Liver (tissue), 9 donors: ENCODE data around the gene ARID3C. TPM values are rescaled to one million over a fixed set of nuclear protein-coding genes. Genes with fewer than 3 reads are reported as not detected.
A peak's percentile ranks its signal among the peaks of the same experiment; 100 is the strongest.

Experiments used
- DNase-seq: peaks from one replicate; pipeline ENCODE4 v3.0.0-alpha.2; 2017; ENCODE audit warnings: low spot score
- H3K27ac ChIP-seq, 2 donors: one replicate each; pipeline ENCODE4 v1.7.0; 2013; ENCODE audit warnings: inconsistent platforms in 2 of 2, low read length in 2 of 2, control low read depth in 1 of 2, low read depth in 1 of 2, mild to moderate bottlenecking in 1 of 2
- H3K27me3 ChIP-seq, 4 donors: one replicate each; pipeline versions ENCODE4 v1.6.1 to v1.7.0; 2013; ENCODE audit warnings: low read length in 3 of 4, inconsistent platforms in 1 of 4, mild to moderate bottlenecking in 1 of 4, moderate library complexity in 1 of 4; ENCODE audit not compliant: control insufficient read depth in 4 of 4, insufficient read depth in 4 of 4
- H3K36me3 ChIP-seq, 4 donors: one replicate each; pipeline versions ENCODE4 v1.6.1 to v1.7.0; 2013; ENCODE audit warnings: low read length in 3 of 4, mild to moderate bottlenecking in 3 of 4, low read depth in 1 of 4, moderate library complexity in 1 of 4; ENCODE audit not compliant: control insufficient read depth in 4 of 4, insufficient read depth in 3 of 4
- H3K4me1 ChIP-seq, 4 donors: one replicate each; pipeline versions ENCODE4 v1.6.1 to v1.7.0; 2013; ENCODE audit warnings: low read length in 3 of 4, mild to moderate bottlenecking in 3 of 4, moderate library complexity in 1 of 4; ENCODE audit not compliant: control insufficient read depth in 4 of 4, insufficient read depth in 4 of 4
- H3K4me3 ChIP-seq, 3 donors: one replicate each; pipeline versions ENCODE4 v1.6.1 to v1.7.0; 2013; ENCODE audit warnings: low read length in 3 of 3, control low read depth in 1 of 3, low read depth in 1 of 3, mild to moderate bottlenecking in 1 of 3
- H3K9ac ChIP-seq, 2 donors: one replicate each; pipeline ENCODE4 v1.7.0; 2013; ENCODE audit warnings: low read length in 2 of 2, mild to moderate bottlenecking in 2 of 2, moderate library complexity in 2 of 2, control low read depth in 1 of 2, low read depth in 1 of 2
- H3K9me3 ChIP-seq, 4 donors: one replicate each; pipeline versions ENCODE4 v1.6.1 to v1.7.0; 2013; ENCODE audit warnings: low read length in 3 of 4; ENCODE audit not compliant: control insufficient read depth in 4 of 4
- ATF3 ChIP-seq: IDR thresholded peaks from 2 replicates; pipeline ENCODE4 v1.6.1; 2016; ENCODE audit warnings: antibody characterized with exemption
- EGR1 ChIP-seq, 2 donors: IDR thresholded peaks; 2 replicates each; pipeline ENCODE4 v1.6.1; 2016 to 2018; ENCODE audit warnings: antibody characterized with exemption in 2 of 2, low read depth in 2 of 2
- FOXA1 ChIP-seq: IDR thresholded peaks from 2 replicates; pipeline ENCODE4 v1.6.1; 2016; ENCODE audit warnings: antibody characterized with exemption
- FOXA2 ChIP-seq: IDR thresholded peaks from 2 replicates; pipeline ENCODE4 v1.6.1; 2016; ENCODE audit warnings: antibody characterized with exemption
- GABPA ChIP-seq, 2 donors: IDR thresholded peaks in 1 of 2; conservative IDR thresholded peaks in 1 of 2; 2 replicates each; pipeline ENCODE4 v1.6.1; 2016; ENCODE audit warnings: antibody characterized with exemption in 2 of 2, mild to moderate bottlenecking in 1 of 2, moderate library complexity in 1 of 2
- HNF4A ChIP-seq, 2 donors: conservative IDR thresholded peaks; 2 replicates each; pipeline ENCODE4 v1.6.1; 2016; ENCODE audit warnings: antibody characterized with exemption in 2 of 2, mild to moderate bottlenecking in 2 of 2
- HNF4G ChIP-seq: IDR thresholded peaks from 2 replicates; pipeline ENCODE4 v1.6.1; 2016; ENCODE audit warnings: antibody characterized with exemption
- JUND ChIP-seq, 2 donors: IDR thresholded peaks; 2 replicates each; pipeline ENCODE4 v1.6.1; 2016; ENCODE audit warnings: antibody characterized with exemption in 2 of 2
- NR2F2 ChIP-seq: IDR thresholded peaks from 2 replicates; pipeline ENCODE4 v1.6.1; 2016; ENCODE audit warnings: antibody characterized with exemption
- RAD21 ChIP-seq, 2 donors: IDR thresholded peaks; 2 replicates each; pipeline ENCODE4 v1.6.1; 2016; ENCODE audit warnings: antibody characterized with exemption in 2 of 2, mild to moderate bottlenecking in 2 of 2
- RXRA ChIP-seq, 2 donors: IDR thresholded peaks; 2 replicates each; pipeline ENCODE4 v1.6.1; 2017 to 2018; ENCODE audit warnings: antibody characterized with exemption in 2 of 2, mild to moderate bottlenecking in 1 of 2
- SP1 ChIP-seq: IDR thresholded peaks from 2 replicates; pipeline ENCODE4 v1.6.1; 2018; ENCODE audit warnings: antibody characterized with exemption, mild to moderate bottlenecking
- TAF1 ChIP-seq: conservative IDR thresholded peaks from 2 replicates; pipeline ENCODE4 v1.6.1; 2016; ENCODE audit warnings: antibody characterized with exemption, mild to moderate bottlenecking
- YY1 ChIP-seq: IDR thresholded peaks from 2 replicates; pipeline ENCODE4 v1.6.1; 2016; ENCODE audit warnings: antibody characterized with exemption, mild to moderate bottlenecking
- ZBTB33 ChIP-seq: IDR thresholded peaks from 2 replicates; pipeline ENCODE4 v1.6.1; 2016; ENCODE audit warnings: antibody characterized with exemption
- WGBS: extraction: QIAGEN DNeasy Blood & Tissue Kit; methylation state at CpG from one replicate; pipeline ENCODE4 v1.1.7; 2013; 5-methylcytosine and 5-hydroxymethylcytosine counted together
- polyA plus RNA-seq, 2 donors: library from polyadenylated mRNA; stranded (reverse) in 1 of 2; unstranded in 1 of 2; fragments of 200-250 nt in 1 of 2; fragments of >200 nt in 1 of 2; fragmentation: Nextera tagmentation in 1 of 2; extraction: Ambion mirVana in 1 of 2; gene quantifications; one replicate each; pipeline versions ENCODE4 v1.2.1 to v1.2.3, GENCODE V29; 2013 to 2015
- total RNA-seq, 2 donors: library from RNA; depleted of rRNA; stranded (reverse); fragments of >200 nt; gene quantifications; one replicate each; pipeline ENCODE4 v1.2.3, GENCODE V29; 2014
- TF ChIP-seq, protein P1 (sequence below): fragments of 150-350 bp; IDR thresholded peaks from 2 replicates; pipeline ENCODE4 v1.5.1; 2017; ENCODE audit warnings: improper control_type of control experiment, low read depth, low read length; ENCODE audit not compliant: missing input control
- TF ChIP-seq, protein P2 (sequence below): IDR thresholded peaks from 2 replicates; pipeline ENCODE4 v1.6.1; 2016; ENCODE audit warnings: antibody characterized with exemption, mild to moderate bottlenecking
- TF ChIP-seq, protein P3 (sequence below): IDR thresholded peaks from 2 replicates; pipeline ENCODE4 v1.6.1; 2016; ENCODE audit warnings: antibody characterized with exemption
- donor health status: healthy.
- donor health status: healthy.
- donor health status: healthy.
- donor health status: healthy.
- donor health status: healthy.

ARID3C gene
- total and polyA plus RNA-seq, 4 donors, result 0.58 to 2.6 (median 1.7) TPM

DNA sequence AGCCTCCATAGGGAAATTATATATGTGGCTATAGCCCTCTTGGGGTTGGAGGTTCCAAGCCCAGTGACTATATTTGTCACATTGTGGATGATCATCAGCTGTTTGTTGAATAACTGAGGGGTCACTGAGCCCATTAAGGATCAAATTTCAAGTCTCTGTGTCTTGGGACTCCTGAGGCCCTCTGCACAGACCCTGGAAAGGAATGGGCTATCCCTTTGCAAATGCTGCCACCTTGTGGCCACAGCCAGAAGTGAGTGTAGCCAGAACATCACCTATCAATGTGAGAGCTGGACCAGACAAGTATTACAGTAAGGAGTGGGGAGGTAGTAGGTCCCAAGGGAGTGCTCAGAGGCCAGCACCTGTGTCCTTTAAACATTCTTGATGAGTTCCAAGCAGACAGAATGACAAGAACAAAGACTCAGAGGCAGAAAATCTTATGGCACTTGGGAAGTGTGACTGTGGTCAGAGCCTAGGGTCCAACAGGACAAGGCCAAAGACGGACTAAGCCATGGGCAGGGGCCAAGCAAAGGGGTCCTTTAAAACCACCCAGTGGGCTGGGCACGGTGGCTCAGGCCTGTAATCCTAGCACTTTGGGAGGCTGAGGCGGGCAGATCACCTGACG is 25.1 kb downstream of the ARID3C start:
- H3K27ac ChIP-seq, result no peak overlapping the region
- no peaks in the 10 kb centered on the region for H3K9me3 ChIP-seq
- WGBS, result 53% methylated on average over 4 of the region's 4 CpGs
- no peaks in the 10 kb centered on the region for H3K36me3 ChIP-seq
- TF ChIP-seq, protein P1, sequence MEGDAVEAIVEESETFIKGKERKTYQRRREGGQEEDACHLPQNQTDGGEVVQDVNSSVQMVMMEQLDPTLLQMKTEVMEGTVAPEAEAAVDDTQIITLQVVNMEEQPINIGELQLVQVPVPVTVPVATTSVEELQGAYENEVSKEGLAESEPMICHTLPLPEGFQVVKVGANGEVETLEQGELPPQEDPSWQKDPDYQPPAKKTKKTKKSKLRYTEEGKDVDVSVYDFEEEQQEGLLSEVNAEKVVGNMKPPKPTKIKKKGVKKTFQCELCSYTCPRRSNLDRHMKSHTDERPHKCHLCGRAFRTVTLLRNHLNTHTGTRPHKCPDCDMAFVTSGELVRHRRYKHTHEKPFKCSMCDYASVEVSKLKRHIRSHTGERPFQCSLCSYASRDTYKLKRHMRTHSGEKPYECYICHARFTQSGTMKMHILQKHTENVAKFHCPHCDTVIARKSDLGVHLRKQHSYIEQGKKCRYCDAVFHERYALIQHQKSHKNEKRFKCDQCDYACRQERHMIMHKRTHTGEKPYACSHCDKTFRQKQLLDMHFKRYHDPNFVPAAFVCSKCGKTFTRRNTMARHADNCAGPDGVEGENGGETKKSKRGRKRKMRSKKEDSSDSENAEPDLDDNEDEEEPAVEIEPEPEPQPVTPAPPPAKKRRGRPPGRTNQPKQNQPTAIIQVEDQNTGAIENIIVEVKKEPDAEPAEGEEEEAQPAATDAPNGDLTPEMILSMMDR, result peak; percentile 97
- TF ChIP-seq FOXA2 (no peak), GABPA (IDR thresholded peaks at IDR 0.05 in 1 of 2, conservative IDR thresholded peaks at IDR 0.05 in 1 of 2) (no peak), RXRA (IDR thresholded peaks at IDR 0.05) (peak in 1 of 2 donors; percentile 44), JUND (IDR thresholded peaks at IDR 0.05) (no peak), FOXA1 (no peak), HNF4G (no peak), EGR1 (IDR thresholded peaks at IDR 0.05; ENCODE audit: low read depth in 2 of 2) (no peak), HNF4A (conservative IDR thresholded peaks at IDR 0.05) (no peak), ZBTB33 (no peak), YY1 (no peak), RAD21 (IDR thresholded peaks at IDR 0.05) (peak; percentile 97), TAF1 (no peak), ATF3 (no peak), NR2F2 (peak; percentile 50), SP1 (no peak)
- TF ChIP-seq, protein P2, sequence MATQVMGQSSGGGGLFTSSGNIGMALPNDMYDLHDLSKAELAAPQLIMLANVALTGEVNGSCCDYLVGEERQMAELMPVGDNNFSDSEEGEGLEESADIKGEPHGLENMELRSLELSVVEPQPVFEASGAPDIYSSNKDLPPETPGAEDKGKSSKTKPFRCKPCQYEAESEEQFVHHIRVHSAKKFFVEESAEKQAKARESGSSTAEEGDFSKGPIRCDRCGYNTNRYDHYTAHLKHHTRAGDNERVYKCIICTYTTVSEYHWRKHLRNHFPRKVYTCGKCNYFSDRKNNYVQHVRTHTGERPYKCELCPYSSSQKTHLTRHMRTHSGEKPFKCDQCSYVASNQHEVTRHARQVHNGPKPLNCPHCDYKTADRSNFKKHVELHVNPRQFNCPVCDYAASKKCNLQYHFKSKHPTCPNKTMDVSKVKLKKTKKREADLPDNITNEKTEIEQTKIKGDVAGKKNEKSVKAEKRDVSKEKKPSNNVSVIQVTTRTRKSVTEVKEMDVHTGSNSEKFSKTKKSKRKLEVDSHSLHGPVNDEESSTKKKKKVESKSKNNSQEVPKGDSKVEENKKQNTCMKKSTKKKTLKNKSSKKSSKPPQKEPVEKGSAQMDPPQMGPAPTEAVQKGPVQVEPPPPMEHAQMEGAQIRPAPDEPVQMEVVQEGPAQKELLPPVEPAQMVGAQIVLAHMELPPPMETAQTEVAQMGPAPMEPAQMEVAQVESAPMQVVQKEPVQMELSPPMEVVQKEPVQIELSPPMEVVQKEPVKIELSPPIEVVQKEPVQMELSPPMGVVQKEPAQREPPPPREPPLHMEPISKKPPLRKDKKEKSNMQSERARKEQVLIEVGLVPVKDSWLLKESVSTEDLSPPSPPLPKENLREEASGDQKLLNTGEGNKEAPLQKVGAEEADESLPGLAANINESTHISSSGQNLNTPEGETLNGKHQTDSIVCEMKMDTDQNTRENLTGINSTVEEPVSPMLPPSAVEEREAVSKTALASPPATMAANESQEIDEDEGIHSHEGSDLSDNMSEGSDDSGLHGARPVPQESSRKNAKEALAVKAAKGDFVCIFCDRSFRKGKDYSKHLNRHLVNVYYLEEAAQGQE, result no peak
- TF ChIP-seq, protein P3, sequence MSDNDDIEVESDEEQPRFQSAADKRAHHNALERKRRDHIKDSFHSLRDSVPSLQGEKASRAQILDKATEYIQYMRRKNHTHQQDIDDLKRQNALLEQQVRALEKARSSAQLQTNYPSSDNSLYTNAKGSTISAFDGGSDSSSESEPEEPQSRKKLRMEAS, result no peak
- no peak overlapping the region for H3K9ac ChIP-seq
- peak; percentile 85 for DNase-seq
- H3K4me1 ChIP-seq, result peaks cover 3 to 8% (median 4%) of the 10 kb centered on the region in 4 donors
- no peaks in the 10 kb centered on the region for H3K27me3 ChIP-seq
- H3K4me3 ChIP-seq, result no peak overlapping the region
